HG03025 (cell line): ENCODE measurements around the gene LENG1.

Experiments
- ATAC-seq: cut with Tn5 transposase; IDR thresholded peaks from one replicate; pipeline ENCODE4 v1.9.1; 2021; ENCODE audit warnings: mild to moderate bottlenecking, moderate library complexity; ENCODE audit not compliant: unreplicated experiment, low FRiP score

LENG1 gene

DNA sequence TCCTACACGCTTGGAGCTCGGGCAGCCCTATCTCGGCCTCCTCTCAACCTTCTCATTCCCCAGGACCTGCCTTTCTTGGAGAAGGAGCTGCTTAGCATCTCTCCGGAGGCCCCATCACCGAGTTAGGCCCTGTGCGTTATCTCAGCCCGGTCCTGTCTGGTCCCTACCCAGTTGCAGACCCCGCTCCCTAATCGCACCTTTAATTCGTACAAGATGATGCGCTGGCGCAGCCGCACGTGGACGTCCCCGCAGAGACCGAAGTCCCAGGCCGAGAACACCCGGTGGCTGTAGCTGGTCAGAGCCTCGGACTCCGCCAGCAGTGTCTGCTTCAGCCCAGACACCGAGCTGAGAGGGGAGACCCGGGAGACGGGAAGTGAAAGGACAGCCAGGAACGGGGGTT is 5.7 kb upstream of the LENG1 start:
- ATAC-seq, result no peak

DNA sequence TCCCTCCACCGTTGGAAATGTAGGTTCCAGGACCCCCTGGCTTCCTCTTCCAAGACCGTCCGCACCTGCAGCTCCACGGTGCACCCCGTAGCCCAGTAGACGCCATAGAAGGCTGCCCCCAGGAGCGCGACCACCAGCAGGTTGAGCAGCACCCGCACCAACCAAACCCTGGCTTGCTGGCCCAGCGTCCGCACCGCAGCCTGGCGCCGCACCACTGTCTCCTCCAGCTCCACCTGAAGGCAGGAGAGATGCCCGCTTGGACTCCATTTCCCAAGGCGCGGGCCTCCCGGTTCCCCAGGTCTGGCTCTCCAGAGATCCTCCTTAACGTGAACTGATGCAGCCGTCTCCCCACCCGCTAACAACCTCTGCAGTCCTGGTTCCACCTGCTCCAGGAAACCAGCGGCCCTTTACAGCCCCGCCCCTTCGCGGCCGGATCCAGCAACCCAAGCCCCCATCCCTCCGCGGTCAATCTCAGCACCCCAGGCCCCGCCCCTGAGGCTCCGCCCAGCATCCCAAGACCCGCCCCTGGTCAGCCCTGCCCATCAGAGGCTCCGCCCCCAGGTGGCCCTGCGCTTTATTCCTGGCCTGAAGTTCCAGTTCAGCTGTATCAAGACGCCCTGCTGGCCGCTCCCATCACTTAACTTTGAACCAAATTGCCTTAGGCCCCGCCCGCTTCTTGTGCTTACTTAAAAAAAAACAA is 5.0 kb upstream of the LENG1 start:
- ATAC-seq, result no peak

DNA sequence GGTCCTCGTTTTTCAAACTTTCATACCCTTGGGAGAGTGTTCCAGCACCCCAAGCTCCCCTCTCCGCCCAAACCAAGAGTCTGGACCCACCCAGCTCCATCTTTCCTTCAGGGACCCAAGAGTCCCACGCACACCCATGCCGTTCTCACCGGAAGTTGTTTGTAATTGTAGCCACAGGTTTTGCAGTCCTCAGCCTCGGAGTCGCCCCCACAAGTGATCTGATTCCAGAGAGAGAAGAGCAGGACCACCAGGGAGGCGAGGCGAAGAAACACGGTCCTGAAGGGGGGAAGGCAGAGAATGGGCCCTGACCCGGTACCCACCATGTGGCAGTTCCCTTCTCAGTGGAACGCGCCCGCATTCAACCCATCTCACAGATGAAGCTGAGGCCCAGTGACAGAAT is 3.4 kb upstream of the LENG1 start:
- ATAC-seq, result no peak

DNA sequence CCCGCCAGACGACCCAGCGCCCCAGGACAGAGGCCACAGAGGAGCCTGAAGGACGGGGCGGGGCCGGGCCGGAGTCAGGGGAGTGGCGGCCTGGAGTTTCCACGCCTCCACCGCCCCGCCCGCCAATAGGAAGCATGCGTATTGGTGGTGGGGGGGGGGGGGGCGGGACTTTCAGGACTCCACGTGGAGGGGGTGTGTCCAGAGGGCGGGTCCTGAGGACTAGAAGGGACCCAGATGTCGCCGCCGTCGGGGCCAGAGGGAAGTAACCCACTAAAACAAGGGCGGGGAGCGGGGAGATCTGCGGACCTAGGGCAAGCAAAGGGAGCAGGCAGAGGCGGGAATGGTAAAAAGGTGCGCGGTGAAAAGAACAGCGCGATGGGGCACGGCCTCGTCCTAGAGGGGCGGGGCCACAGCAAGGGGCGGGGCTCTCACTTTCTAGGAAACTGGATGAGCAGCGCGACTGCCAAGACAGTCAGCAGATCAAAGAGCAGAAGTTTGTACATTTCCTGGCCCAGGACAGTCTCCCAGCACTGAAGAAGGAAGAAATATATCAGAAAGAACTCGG is 2.8 kb upstream of the LENG1 start:
- no peak for ATAC-seq

DNA sequence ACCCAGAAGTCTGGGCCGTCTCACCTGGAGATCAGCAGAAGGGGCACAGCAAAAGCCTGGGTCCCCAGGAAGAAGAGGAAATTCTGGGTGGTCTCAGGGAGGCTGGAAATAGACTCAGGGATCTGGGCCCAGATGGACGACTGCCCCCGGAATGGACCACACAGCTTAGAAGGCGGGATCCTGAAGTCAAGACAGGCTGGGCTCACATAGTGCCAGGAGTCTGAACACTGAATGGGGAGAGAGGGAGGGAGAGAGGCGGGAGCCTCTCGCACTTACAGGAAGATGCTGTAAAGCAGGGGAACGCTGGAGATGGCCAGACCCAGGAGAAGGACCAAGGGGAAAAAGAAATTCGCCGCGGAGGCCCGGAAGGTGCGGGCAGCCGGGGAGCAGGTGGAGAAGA is 1.3 kb upstream of the LENG1 start:
- no peak for ATAC-seq

DNA sequence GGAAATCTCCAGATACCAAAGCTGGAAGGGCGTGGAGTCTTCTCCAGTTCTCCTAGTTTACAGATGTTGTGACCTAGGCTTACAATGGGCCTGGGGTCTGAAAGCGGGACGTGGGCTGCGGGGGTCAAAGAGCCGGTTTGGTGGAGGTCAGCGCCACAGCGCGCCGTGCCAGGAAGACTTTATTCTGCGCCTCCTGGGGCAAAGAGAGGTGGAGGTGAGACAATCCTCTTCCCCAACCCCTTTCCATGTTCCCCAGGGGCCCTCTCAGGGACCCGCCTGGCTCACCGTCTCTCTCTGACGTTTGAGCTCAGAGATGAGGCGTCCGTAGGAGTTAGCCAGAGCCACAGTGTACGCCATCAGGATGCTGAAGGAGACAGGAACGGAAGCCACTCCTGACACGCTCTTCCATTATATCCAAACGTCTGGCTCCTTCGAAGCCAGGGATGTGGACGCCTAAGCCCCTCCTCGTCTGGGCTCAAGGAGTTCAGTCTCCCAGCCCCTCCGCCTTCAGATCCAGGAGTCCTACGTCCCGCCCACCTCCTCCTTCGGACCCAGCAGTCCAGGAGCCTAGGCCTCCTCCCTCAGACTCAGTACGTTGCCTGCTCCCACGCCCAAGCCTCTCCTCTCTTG is 776 bp upstream of the LENG1 start:
- ATAC-seq, result no peak

DNA sequence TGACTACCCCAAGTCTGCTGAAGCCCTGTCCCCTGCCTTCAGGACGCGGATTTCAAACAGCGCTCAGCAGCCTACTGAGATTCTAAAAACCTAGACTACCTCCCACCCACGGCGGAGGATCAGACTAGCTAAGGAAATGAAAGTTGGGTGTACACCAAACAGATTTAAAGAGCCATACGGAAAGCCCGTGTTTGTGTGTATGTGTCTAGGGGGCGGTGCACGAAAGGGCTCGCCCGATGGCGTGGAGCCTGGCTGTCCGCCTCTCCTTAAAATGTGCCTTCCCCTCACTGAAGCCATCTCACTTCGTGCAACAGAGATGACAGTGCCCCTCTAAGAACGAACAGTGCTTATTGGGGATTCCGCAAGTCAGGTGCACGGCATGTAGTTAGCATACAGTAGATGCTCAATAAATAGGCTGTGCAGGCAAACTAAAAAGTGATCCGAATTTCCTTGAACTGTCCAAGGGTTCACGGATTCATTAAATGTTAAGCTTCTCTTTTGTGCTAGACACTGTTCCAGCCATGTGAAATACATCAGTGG is 639 bp downstream of the LENG1 start:
- ATAC-seq, result no peak

DNA sequence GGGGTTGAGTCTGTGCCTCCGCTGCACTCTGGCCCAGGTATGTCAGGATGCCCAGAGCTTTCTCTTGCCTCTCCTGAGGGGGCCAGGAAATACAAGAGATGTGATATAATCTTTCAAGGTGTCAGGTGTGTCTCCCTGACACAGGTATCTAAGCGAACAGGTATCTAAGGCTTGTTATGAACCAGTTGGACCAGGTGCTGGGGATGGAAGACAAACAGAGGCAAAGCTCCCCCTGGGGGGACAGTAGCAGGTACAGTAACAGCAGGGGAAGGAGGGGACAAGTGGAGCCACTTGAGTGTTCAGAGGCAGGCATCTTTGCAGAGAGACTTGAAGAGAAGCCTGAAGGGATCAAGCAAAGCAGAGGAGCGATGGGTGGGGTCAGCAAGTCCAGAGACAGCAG is 2.6 kb downstream of the LENG1 start:
- no peak for ATAC-seq

DNA sequence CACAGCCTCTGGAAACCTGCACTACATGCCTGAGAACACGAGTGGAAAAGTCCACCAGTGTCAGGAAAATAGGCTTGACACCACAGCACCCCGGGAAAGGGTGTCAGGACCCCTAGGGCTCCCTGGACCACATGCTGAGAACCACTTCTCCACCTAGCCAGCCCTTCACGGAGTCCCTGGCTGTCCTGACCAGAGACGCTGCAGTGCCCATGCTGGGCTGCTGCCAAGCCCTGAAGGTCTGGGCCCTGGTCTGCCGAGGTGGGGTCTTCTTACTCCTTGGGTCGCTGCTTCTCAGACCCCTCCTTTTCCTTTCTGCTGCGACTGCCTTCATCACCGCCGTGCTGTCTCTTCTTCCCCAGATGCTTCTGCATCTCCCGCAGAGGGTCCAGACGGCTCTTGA is 3.0 kb downstream of the LENG1 start:
- no peak for ATAC-seq

DNA sequence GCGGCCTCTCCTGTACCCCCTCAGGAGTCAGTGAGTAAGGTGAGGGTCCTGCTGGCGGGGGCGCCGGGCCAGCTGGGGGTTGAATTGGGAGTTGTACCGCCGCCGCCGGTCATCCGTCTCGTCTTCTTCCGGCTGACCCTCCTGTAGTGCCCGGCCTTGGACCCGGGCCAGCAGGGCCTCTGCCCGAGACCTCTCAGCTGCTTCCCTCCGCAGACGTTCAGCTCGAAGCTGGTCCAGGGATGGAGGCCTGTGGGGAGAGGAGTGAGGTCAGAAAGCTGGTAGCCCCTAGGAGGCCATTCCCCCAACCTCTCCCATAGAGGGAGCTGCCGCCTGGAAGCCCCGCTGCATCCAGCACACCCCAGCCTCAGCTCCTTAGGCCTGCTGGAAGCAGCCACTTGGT is 3.8 kb downstream of the LENG1 start:
- ATAC-seq, result no peak

DNA sequence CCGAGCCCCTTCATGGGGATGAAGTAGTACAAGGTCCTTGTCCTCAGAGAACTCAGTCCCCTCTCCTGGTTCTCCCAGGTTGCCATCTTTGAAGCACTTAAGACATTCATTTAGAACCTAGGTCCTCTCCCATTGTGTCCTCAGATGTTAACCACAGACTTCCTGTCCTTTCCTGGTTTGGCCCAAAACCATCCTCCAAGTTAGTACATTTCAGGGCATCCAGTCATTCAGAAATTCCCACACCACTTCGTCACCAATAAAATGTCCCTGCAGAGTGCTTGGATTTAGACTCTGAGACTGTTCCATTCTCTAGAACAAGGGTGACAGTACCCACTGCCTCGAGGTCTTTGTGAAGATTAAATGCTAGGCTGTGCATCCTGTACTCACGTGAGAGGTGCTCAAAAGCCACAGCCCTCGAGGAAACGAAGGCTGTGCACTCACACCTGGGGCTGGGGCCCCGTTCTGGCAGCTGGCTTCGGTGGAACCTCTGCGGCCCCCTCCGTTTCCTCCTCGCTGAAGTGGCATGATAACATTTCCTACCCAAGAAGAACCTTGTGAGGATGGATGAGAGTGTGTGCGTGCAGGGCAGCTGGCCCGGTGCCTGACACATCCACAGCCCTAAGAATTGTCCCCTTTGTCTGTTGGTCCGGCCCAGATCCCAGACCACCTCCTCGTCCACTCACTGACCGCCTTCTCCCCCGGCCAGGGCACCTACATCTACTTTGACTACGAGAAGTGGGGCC is 4.7 kb downstream of the LENG1 start:
- ATAC-seq, result no peak

DNA sequence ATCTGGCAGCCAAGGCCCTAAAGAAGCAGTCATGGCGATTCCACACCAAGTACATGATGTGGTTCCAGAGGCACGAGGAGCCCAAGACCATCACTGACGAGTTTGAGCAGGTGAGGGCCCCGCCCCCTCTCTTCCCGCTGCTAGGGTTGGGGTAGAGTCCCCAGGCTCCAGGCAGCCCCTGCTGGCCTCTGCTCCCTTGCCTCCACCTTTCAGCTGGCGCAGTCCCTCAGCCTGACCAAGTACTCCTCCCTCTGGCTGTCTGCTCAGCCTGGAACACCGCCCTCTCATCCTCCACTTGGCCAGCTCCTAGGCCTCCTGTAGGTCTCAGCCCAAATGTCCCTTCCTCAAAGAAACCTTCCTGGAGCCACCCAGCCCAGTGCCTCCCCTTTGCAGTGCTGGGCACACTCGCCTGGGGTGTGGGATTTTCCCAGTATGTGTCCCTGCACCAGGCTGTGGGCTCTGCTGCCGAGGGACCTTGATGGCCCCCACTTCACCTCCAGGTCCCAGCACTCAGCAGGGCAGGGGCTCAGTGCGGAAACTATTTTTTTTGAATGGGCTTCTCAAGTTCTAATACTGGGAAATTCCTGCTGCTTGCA is 5.7 kb downstream of the LENG1 start:
- no peak for ATAC-seq

DNA sequence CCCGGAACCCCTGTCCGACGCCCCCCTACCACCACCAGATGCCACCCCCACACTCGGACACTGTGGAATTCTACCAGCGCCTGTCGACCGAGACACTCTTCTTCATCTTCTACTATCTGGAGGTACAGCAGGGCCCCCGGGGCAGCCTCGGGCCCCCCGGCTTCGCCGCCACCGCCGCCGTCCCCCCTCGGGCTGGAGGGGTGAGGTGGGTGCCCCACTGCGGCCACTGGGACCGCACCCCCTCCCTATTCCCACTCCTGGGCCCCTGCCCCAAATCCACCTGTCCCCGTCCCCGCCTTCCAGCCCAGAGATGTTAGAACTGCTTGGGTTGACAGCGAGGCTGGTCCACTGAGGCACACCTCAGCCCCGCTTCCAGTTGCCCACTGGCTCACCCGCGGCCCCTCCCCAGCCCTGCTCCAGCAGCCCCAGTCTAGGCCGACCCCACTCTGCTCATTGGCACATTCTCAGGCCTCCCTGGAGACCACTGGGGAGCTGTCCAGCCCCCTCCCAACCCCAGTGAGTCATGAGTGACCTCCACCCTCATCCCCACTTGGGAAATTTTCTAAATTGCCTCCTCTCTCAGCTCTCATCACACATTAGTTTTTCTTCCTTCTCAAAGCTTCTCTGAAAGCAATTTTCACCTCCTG is 6.5 kb downstream of the LENG1 start:
- ATAC-seq, result no peak

DNA sequence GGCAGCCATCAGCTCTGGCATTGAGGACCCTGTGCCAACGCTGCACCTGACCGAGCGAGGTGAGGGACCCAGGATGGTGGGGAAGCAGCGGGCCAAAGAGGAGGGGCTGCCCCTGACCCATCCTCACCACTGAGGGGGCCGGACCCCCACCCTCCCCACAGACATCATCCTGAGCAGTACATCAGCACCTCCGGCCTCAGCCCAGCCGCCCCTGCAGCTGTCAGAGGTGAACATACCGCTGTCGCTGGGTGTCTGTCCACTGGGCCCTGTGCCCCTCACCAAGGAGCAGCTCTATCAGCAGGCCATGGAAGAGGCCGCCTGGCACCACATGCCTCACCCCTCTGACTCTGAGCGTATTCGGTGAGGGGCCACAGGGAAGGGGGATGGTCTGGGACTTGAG is 7.3 kb downstream of the LENG1 start:
- no peak for ATAC-seq

DNA sequence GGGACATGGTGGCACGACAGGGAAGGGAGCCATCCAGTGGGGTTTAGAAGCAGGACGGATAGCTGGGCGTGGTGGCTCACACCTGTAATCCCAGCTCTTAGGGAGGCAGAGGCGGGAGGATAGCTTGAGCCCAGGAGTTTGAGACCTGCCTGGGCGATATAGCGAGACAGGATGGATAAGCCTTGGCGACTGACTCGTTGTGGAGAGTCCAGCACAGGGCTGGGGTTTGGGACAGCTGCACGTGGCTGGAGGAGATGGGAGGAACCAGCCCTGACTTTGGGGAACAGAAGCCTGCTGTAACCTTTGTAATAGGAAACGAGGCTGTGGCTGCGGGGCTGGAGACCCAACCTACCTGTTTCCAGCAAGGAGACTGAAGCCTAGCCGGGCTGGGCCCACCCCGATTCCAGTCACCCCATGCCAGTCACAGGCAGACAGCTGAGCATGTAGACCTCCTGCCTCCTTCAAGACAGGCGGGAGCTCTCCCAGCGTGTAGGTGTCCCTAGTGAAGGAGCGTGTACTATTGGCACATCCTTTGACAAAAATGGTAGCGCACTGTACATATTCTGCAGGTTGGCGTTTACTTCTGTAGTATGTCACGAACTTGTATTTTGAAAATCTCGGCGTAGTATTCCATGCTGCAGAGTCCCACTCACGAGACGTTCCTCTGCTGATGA is 8.0 kb downstream of the LENG1 start:
- ATAC-seq, result no peak

DNA sequence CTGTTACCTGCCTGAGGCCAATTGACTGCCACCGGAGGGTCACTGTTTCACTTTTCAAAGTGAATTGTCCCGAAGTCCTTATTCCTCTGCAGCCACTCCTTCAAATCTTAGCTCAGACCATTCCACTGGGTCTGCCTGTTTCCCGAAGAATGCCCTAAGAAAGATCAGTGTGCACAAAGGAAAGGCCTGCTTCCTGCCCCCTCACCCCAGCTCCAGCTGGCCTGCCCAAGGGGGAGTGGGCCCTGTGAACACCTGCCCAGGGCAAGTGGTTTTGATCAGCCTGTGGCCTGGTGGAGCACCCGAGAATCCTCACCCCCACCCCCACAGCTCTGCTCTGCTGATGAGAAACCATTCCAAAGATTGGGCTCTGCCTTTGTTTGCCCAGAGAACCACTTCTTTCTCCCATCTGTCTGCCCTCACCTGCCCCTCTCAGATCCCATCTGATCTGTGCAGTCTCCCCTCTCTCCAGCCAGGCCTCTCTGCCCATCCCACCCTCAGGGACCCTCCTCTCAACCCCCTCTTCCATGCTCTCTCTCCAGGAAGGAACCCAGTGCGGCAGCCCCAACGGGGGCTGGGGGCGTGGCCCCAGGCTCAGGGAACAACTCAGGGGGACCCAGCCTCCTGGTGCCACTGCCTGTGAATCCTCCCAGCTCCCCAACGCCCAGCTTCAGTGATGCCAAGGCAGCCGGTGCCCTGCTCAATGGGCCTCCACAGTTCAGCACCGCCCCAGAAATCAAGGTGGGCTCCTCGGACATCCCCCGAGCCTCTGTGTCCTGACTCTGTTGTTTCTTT is 10.3 kb downstream of the LENG1 start:
- no peak for ATAC-seq

DNA sequence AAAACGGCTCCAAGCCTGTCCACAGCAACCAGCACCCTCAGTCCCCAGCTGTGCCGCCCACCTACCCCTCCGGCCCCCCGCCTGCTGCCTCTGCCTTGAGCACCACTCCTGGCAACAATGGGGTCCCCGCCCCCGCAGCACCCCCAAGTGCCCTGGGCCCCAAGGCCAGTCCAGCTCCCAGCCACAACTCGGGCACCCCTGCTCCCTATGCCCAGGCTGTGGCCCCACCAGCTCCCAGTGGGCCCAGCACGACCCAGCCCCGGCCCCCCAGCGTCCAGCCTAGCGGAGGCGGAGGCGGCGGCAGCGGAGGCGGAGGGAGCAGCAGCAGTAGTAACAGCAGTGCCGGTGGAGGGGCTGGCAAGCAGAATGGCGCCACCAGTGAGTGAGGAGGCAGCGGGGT is 11.4 kb downstream of the LENG1 start:
- no peak for ATAC-seq

DNA sequence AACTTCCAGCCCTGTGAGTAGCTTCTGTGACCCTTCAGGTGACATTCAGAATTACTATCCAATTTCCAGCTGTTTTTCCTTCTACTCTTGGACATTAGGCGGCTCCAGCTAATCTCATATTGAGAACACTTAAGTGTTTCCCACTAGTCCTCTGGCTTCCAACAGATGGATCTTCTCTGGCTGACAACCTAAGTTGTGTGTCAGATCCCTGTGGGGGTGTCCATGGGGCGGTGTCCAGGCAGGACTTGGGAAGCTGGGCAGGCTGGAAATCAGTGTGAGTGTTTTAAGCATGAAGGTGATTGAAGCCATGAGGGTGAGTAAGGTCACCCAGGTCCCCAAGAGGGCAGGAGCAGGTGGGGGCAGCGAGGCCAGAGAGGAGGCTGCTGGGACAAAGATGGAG is 11.8 kb downstream of the LENG1 start:
- no peak for ATAC-seq

DNA sequence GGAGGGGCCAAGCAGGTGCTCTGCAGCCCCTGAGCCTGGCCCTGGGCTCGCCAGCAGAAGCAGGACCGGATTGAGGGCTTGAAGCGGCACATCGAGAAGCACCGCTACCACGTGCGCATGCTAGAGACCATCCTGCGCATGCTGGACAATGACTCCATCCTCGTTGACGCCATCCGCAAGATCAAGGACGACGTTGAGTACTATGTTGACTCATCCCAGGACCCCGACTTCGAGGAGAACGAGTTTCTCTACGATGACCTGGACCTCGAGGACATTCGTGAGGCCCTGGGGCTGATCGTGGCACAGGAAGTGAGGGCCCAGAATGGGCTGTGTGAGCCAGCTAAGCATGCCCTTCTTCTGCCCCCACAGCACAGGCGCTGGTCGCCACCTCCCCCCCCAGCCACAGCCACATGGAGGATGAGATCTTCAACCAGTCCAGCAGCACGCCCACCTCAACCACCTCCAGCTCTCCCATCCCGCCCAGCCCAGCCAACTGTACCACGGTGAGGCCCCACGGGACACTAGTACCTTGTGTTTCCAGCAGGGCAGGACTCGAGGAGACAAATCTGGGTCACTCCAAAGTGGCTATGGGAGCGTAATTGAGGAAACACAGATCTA is 13.9 kb downstream of the LENG1 start:
- no peak for ATAC-seq
